Muscle of back (tissue), 11 donors: ENCODE results near the gene HTT-AS. TPM values are rescaled to one million over a fixed set of nuclear protein-coding genes. Genes with fewer than 3 reads are reported as not detected.
A peak's percentile ranks its signal among the peaks of the same experiment; 100 is the strongest.

ENCODE experiments used
- DNase-seq, 3 donors: peaks; one replicate each; pipeline versions ENCODE4 v3.0.0 to v3.0.0-alpha.2; 2013
- polyA plus RNA-seq, 10 donors: library from polyadenylated mRNA; unstranded; fragments of 120-200 nt; gene quantifications; one replicate each; pipeline ENCODE4 v1.2.1, GENCODE V29; 2013; ENCODE audit not compliant: insufficient read length in 10 of 10

HTT-AS gene
- polyA plus RNA-seq, 10 donors = not detected

GRCh38 chr4:3091464-3091863 is 17.1 kb upstream of the HTT-AS start:
- no peak for DNase-seq

GRCh38 chr4:3087115-3087797 is 12.9 kb upstream of the HTT-AS start:
- DNase-seq = no peak

- DNase-seq = no peak
These were observed 11.8 kb upstream of the HTT-AS start for GRCh38 chr4:3085948-3086670.

GRCh38 chr4:3083732-3084131 is 9.4 kb upstream of the HTT-AS start:
- DNase-seq = no peak

GRCh38 chr4:3082925-3083515 is 8.7 kb upstream of the HTT-AS start:
- DNase-seq = no peak

- no peak for DNase-seq
These were observed 5.4 kb upstream of the HTT-AS start for GRCh38 chr4:3079694-3080123.

- DNase-seq = no peak
These were observed 3.5 kb upstream of the HTT-AS start for GRCh38 chr4:3077796-3078195.

GRCh38 chr4:3075652-3075981 is 1.3 kb upstream of the HTT-AS start:
- DNase-seq = no peak

GRCh38 chr4:3074846-3075651 is 711 bp upstream of the HTT-AS start:
- peak; percentile 43 to 85 (median 66) for DNase-seq

- DNase-seq = no peak
These were observed 920 bp downstream of the HTT-AS start for GRCh38 chr4:3073158-3074077.

- peak in 1 of 3 donors; percentile 21 for DNase-seq
These were observed 2.5 kb downstream of the HTT-AS start for GRCh38 chr4:3071811-3072210.

- peak in 1 of 3 donors; percentile 21 for DNase-seq
These were observed 3.4 kb downstream of the HTT-AS start for GRCh38 chr4:3070709-3071500.

- no peak for DNase-seq
These were observed 4.6 kb downstream of the HTT-AS start for GRCh38 chr4:3069661-3070199.

GRCh38 chr4:3067473-3068001 is 6.8 kb downstream of the HTT-AS start:
- DNase-seq = no peak

GRCh38 chr4:3066836-3067400 is 7.4 kb downstream of the HTT-AS start:
- no peak for DNase-seq

- DNase-seq = no peak
These were observed 8.8 kb downstream of the HTT-AS start for GRCh38 chr4:3065551-3065950.

- no peak for DNase-seq
These were observed 11.9 kb downstream of the HTT-AS start for GRCh38 chr4:3062471-3062870.

GRCh38 chr4:3060946-3061345 is 13.4 kb downstream of the HTT-AS start:
- no peak for DNase-seq

GRCh38 chr4:3059943-3060342 is 14.4 kb downstream of the HTT-AS start:
- DNase-seq = no peak
